ENCODE measurements around the gene OR8A1.

Gene OR8A1

GRCh38 chr11:124577716-124578427, 8.1 kb downstream of the OR8A1 start:
- no peak for DNase-seq (ENCODE audit: insufficient read length, low spot score)
- FAIRE-seq, result no peak
- no peak for TF ChIP-seq CTCF (IDR thresholded peaks at IDR 0.05; ENCODE audit: insufficient read depth, missing control alignments)

GRCh38 chr11:124578761-124579160, 9.0 kb downstream of the OR8A1 start:
- DNase-seq (ENCODE audit: insufficient read length, low spot score) (no peak), FAIRE-seq (no peak)
- TF ChIP-seq CTCF (IDR thresholded peaks at IDR 0.05; ENCODE audit: insufficient read depth, missing control alignments), result no peak

GRCh38 chr11:124581817-124582216, 12.0 kb downstream of the OR8A1 start:
- DNase-seq (ENCODE audit: insufficient read length, low spot score), result no peak
- FAIRE-seq, result no peak
- no peak for TF ChIP-seq CTCF (IDR thresholded peaks at IDR 0.05; ENCODE audit: insufficient read depth, missing control alignments)

- no peak for DNase-seq (ENCODE audit: insufficient read length, low spot score)
- no peak for FAIRE-seq
- TF ChIP-seq CTCF (IDR thresholded peaks at IDR 0.05; ENCODE audit: insufficient read depth, missing control alignments), result no peak
These were observed 12.8 kb downstream of the OR8A1 start for GRCh38 chr11:124582565-124582964.

- DNase-seq (ENCODE audit: insufficient read length, low spot score) (no peak), FAIRE-seq (no peak)
- no peak for TF ChIP-seq CTCF (IDR thresholded peaks at IDR 0.05; ENCODE audit: insufficient read depth, missing control alignments)
These were observed 14.0 kb downstream of the OR8A1 start for GRCh38 chr11:124583781-124584180.

GRCh38 chr11:124584681-124585372, 15.0 kb downstream of the OR8A1 start:
- no peak for DNase-seq (ENCODE audit: insufficient read length, low spot score)
- FAIRE-seq, result no peak
- no peak for TF ChIP-seq CTCF (IDR thresholded peaks at IDR 0.05; ENCODE audit: insufficient read depth, missing control alignments)

- no peak for DNase-seq (ENCODE audit: insufficient read length, low spot score)
- no peak for FAIRE-seq
- peak; percentile 80 for TF ChIP-seq CTCF (IDR thresholded peaks at IDR 0.05; ENCODE audit: insufficient read depth, missing control alignments)
These were observed 16.6 kb downstream of the OR8A1 start for GRCh38 chr11:124586238-124586860.
